ENCODE measurements around the gene FAM114A1.
A peak's percentile ranks its signal among the peaks of the same experiment; 100 is the strongest.
"Not testable (repeated sequence)": the region's sequence is repeated elsewhere in the genome, so short reads cannot be mapped to it uniquely, and the experiment has no call there.

FAM114A1 gene

DNA sequence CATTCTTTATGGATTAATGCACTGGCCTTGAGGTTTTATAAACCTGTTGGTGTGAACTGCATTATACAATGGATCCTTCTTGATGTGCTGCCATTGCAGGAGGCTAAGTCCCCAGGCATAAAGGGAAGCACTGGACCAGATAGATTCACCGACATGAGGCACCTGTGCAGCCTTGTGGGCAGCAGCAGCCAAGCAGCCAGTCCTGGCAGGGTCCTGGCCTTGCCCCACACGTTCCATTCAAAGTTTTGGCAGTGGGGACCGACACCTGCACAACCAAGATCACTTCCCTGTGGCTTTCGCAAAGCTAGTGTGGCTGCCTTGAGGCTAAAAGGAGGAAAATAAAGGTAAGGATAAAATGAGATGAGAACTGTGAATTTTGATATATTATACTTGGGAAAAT is 111.5 kb downstream of the FAM114A1 start:
- no peak for TF ChIP-seq Cebpa-rat (IDR thresholded peaks at IDR 0.05)
- Histone ChIP-seq H3K27me3 (no peaks in the 10 kb centered on the region), H3K4me1 (peaks cover 5% of the 10 kb centered on the region), H3K9me3 (no peaks in the 10 kb centered on the region), H3K9ac (no peak overlapping the region), H4K20me1 (no peaks in the 10 kb centered on the region), H3K4me2 (no peak overlapping the region), H3K4me3 (no peak overlapping the region), H3K36me3 (no peaks in the 10 kb centered on the region), H3K27ac (no peak overlapping the region)

GRCh38 chr4:38979511-38980230 is 112.1 kb downstream of the FAM114A1 start:
- H4K20me1 ChIP-seq, result no peaks in the 10 kb centered on the region
- peaks cover 11% of the 10 kb centered on the region for H3K4me1 ChIP-seq
- H3K4me3 ChIP-seq, result no peak overlapping the region
- H3K27me3 ChIP-seq, result no peaks in the 10 kb centered on the region
- H3K9ac ChIP-seq, result no peak overlapping the region
- H3K27ac ChIP-seq, result no peak overlapping the region
- TF ChIP-seq Cebpa-rat (IDR thresholded peaks at IDR 0.05), result no peak
- no peaks in the 10 kb centered on the region for H3K9me3 ChIP-seq
- no peak overlapping the region for H3K4me2 ChIP-seq
- H3K36me3 ChIP-seq, result no peaks in the 10 kb centered on the region

GRCh38 chr4:38980903-38981676 is 113.5 kb downstream of the FAM114A1 start:
- H3K27ac ChIP-seq, result no peak overlapping the region
- no peak overlapping the region for H3K4me3 ChIP-seq
- no peak overlapping the region for H3K4me2 ChIP-seq
- H4K20me1 ChIP-seq, result no peaks in the 10 kb centered on the region
- no peak overlapping the region for H3K9ac ChIP-seq
- no peak for TF ChIP-seq Cebpa-rat (IDR thresholded peaks at IDR 0.05)
- peaks cover 25% of the 10 kb centered on the region for H3K4me1 ChIP-seq
- H3K36me3 ChIP-seq, result no peaks in the 10 kb centered on the region
- no peaks in the 10 kb centered on the region for H3K27me3 ChIP-seq
- H3K9me3 ChIP-seq, result no peaks in the 10 kb centered on the region

DNA sequence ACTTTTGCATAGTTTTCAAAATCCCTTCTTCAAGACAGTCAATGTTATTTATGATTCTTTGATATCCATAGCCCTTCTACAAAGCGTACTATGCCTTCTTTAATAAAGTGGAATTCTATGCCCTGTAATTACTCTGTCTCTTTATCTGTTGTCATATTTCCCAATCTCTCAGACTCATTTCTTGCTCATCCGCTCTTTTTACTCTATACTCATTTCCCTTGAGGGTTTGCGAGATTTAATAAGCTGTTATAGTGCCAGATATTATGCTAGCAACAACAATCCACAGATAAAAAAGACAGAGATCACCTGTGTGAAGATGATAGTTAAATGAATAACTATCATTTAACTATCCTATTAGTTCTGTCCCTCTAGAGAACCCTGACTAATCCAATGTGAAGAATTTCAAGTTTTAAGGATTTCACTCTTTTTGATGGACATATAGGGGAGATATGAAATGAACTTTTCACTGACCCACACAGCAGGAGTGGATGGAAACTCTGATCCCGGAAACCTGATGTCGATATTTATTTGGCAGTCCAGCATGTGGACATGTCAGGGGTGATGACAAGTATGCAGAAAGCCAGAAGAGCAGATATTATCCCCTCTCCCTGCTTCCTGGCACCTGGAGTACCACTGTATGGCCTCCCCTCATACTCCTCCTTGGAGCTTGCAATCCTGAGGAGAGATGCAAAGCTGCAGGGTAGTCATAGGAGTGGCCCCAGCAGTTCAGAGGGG is 114.9 kb downstream of the FAM114A1 start:
- Histone ChIP-seq H3K4me3 (no peak overlapping the region), H3K4me2 (no peak overlapping the region), H3K9me3 (no peaks in the 10 kb centered on the region), H4K20me1 (no peaks in the 10 kb centered on the region), H3K4me1 (peaks cover 39% of the 10 kb centered on the region), H3K36me3 (no peaks in the 10 kb centered on the region), H3K9ac (no peak overlapping the region), H3K27ac (no peak overlapping the region), H3K27me3 (no peaks in the 10 kb centered on the region)
- TF ChIP-seq Cebpa-rat (IDR thresholded peaks at IDR 0.05), result no peak

GRCh38 chr4:38983291-38983690 is 115.7 kb downstream of the FAM114A1 start:
- peaks cover 47% of the 10 kb centered on the region for H3K4me1 ChIP-seq
- no peaks in the 10 kb centered on the region for H3K36me3 ChIP-seq
- H3K27ac ChIP-seq, result no peak overlapping the region
- no peak for TF ChIP-seq Cebpa-rat (IDR thresholded peaks at IDR 0.05)
- no peaks in the 10 kb centered on the region for H4K20me1 ChIP-seq
- H3K4me3 ChIP-seq, result no peak overlapping the region
- 0 out of 2 replicates have a peak, but pooled peaks cover 2% of the 10 kb centered on the region for H3K9me3 ChIP-seq
- no peaks in the 10 kb centered on the region for H3K27me3 ChIP-seq
- no peak overlapping the region for H3K4me2 ChIP-seq
- H3K9ac ChIP-seq, result no peak overlapping the region

DNA sequence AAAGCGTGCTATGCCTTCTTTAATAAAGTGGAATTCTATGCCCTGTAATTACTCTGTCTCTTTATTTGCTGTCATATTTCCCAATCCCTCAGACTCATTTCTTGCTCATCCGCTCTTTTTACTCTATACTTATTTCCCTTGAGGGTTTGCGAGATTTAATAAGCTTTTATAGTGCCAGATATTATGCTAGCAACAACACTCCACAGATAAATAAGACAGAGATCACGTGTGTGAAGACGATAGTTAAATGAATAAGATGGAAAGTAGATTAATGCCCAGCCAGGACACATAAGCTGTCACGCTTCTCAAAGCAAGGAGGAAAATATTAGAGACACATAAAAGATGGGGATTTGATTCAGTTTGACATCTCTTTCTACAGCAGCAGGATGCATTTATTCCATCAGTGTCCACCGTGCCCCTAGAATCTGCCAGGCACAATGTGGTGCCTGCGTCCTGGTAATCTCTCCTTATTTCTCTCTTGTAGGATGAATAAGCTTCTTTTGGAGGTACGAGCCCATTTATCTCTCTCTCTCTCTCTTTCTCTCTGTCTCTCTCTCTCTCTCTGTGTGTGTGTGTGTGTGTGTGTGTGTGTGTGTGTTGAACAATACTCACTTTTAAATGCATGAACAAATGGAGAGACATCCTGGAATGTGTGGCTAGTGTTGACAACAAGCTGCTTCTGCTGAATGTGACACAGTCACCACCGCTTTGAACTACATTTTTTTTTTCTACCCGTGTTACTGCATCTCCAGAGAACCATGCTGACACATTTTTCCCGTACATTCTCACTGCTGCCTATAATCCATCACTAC is 116.4 kb downstream of the FAM114A1 start:
- H3K9ac ChIP-seq, result no peak overlapping the region
- H3K4me2 ChIP-seq, result peak overlapping the region; percentile 80
- no peaks in the 10 kb centered on the region for H4K20me1 ChIP-seq
- H3K36me3 ChIP-seq, result no peaks in the 10 kb centered on the region
- H3K27ac ChIP-seq, result peak overlapping the region; percentile 21; the same call in 1 of the 2 replicates
- H3K9me3 ChIP-seq, result 0 out of 2 replicates have a peak, but pooled peaks cover 3% of the 10 kb centered on the region
- H3K4me1 ChIP-seq, result peaks cover 48% of the 10 kb centered on the region
- no peak overlapping the region for H3K4me3 ChIP-seq
- no peak for TF ChIP-seq Cebpa-rat (IDR thresholded peaks at IDR 0.05)
- no peaks in the 10 kb centered on the region for H3K27me3 ChIP-seq

- TF ChIP-seq Cebpa-rat (IDR thresholded peaks at IDR 0.05), result no peak
- H3K36me3 ChIP-seq, result no peaks in the 10 kb centered on the region
- H3K9me3 ChIP-seq, result 0 out of 2 replicates have a peak, but pooled peaks cover 3% of the 10 kb centered on the region
- H3K9ac ChIP-seq, result peak overlapping the region; percentile 54; the same call in 1 of the 2 replicates
- H4K20me1 ChIP-seq, result no peaks in the 10 kb centered on the region
- H3K4me2 ChIP-seq, result peak overlapping the region; percentile 80
- H3K4me1 ChIP-seq, result peaks cover 48% of the 10 kb centered on the region
- peak overlapping the region; percentile 49 for H3K27ac ChIP-seq
- no peaks in the 10 kb centered on the region for H3K27me3 ChIP-seq
- H3K4me3 ChIP-seq, result peak overlapping the region; percentile 38; the same call in 1 of the 2 replicates
Observed at GRCh38 chr4:38985410-38986100, 117.9 kb downstream of the FAM114A1 start.

- Histone ChIP-seq H3K9ac (no peak overlapping the region), H3K4me3 (no peak overlapping the region), H3K4me2 (peak overlapping the region; percentile 80), H3K27ac (peak overlapping the region; percentile 22; the same call in 1 of the 2 replicates), H3K36me3 (no peaks in the 10 kb centered on the region), H4K20me1 (no peaks in the 10 kb centered on the region), H3K27me3 (no peaks in the 10 kb centered on the region), H3K9me3 (0 out of 2 replicates have a peak, but pooled peaks cover 3% of the 10 kb centered on the region), H3K4me1 (peaks cover 48% of the 10 kb centered on the region)
- no peak for TF ChIP-seq Cebpa-rat (IDR thresholded peaks at IDR 0.05)
Observed at GRCh38 chr4:38987491-38987890, 119.9 kb downstream of the FAM114A1 start.

- H3K9me3 ChIP-seq, H3K9ac ChIP-seq, H3K4me3 ChIP-seq, H3K27me3 ChIP-seq, H3K36me3 ChIP-seq, H3K4me2 ChIP-seq, H4K20me1 ChIP-seq, H3K27ac ChIP-seq: not testable (repeated sequence)
- H3K4me1 ChIP-seq, result peaks cover 48% of the 10 kb centered on the region
Observed at GRCh38 chr4:38988353-38988752, 120.7 kb downstream of the FAM114A1 start.

All from BLaER1 (cell line).